ENCODE measurements around the gene C5orf46.
"Not testable (repeated sequence)": the region's sequence is repeated elsewhere in the genome, so short reads cannot be mapped to it uniquely, and the experiment has no call there.

Gene C5orf46

GRCh38 chr5:147892696-147893296 lies 13.5 kb downstream of the C5orf46 start:
- DNase-seq = no peak

- DNase-seq = no peak
Observed at GRCh38 chr5:147887930-147888329, 18.4 kb downstream of the C5orf46 start.

GRCh38 chr5:147887026-147887627 lies 19.2 kb downstream of the C5orf46 start:
- DNase-seq = no peak

- DNase-seq = no peak
Observed at GRCh38 chr5:147882586-147883313, 23.6 kb downstream of the C5orf46 start.

GRCh38 chr5:147880487-147880886 lies 25.9 kb downstream of the C5orf46 start:
- no peak for DNase-seq

GRCh38 chr5:147879784-147880183 lies 26.6 kb downstream of the C5orf46 start:
- DNase-seq = no peak

GRCh38 chr5:147878066-147878759 lies 28.1 kb downstream of the C5orf46 start, which contains the start of gene SCGB3A2:
Gene SCGB3A2, plus strand, starts transcription at chr5:147878711. Its CDS starts 93 bp downstream, at chr5:147878804.
- no peak for DNase-seq

GRCh38 chr5:147876626-147877025 lies 29.7 kb downstream of the C5orf46 start:
- DNase-seq = no peak

GRCh38 chr5:147876141-147876540 lies 30.2 kb downstream of the C5orf46 start:
- DNase-seq = no peak

GRCh38 chr5:147874910-147875367 lies 31.4 kb downstream of the C5orf46 start:
- no peak for DNase-seq

GRCh38 chr5:147874118-147874875 lies 32.0 kb downstream of the C5orf46 start:
- DNase-seq = not testable (repeated sequence)

- not testable (repeated sequence) for DNase-seq
Observed at GRCh38 chr5:147872744-147873435, 33.4 kb downstream of the C5orf46 start.

- not testable (repeated sequence) for DNase-seq
Observed at GRCh38 chr5:147871980-147872549, 34.3 kb downstream of the C5orf46 start.

- not testable (repeated sequence) for DNase-seq
Observed at GRCh38 chr5:147869892-147870291, 36.4 kb downstream of the C5orf46 start.

GRCh38 chr5:147869112-147869511 lies 37.2 kb downstream of the C5orf46 start:
- no peak for DNase-seq

- no peak for DNase-seq
Observed at GRCh38 chr5:147863454-147864158, 42.7 kb downstream of the C5orf46 start.

- DNase-seq = no peak
Observed at GRCh38 chr5:147860641-147861025, 45.7 kb downstream of the C5orf46 start.

GRCh38 chr5:147859962-147860640 lies 46.2 kb downstream of the C5orf46 start:
- no peak for DNase-seq

GRCh38 chr5:147858565-147858964 lies 47.8 kb downstream of the C5orf46 start:
- no peak for DNase-seq
